Right ventricle myocardium inferior (tissue), 1 donor: ENCODE data around the gene FXR2. TPM values are rescaled to one million over a fixed set of nuclear protein-coding genes. Genes with fewer than 3 reads are reported as not detected.

Experiments used
- ATAC-seq: fragments of 200-7000 bp; cut with Tn5 transposase; one replicate; pipeline ENCODE4 v1.9.1; 2020; ENCODE audit warnings: mild to moderate bottlenecking, moderate library complexity
- DNase-seq: peaks from one replicate; pipeline ENCODE4 v3.0.0; 2021; ENCODE audit errors: missing footprints
- intact Hi-C: fragments of 100-400 bp; cut with DNase I; formaldehyde crosslinking; loops from one replicate; pipeline ENCODE4 v1.11.0; 2022
- total RNA-seq: library from RNA; stranded (reverse); fragmentation: NEBNext Ultra II Directional; extraction: Animal tissue kit (Norgen Biotek cat#: 25700); gene quantifications from one replicate; pipeline ENCODE4 v1.2.1, GENCODE V29; 2021
- donor health status: DM: no; HTN: yes; CAD: no; lungs with severe emphysema.

Gene FXR2
- total RNA-seq, 1 donor from 2014 or later, result 103 TPM

DNA sequence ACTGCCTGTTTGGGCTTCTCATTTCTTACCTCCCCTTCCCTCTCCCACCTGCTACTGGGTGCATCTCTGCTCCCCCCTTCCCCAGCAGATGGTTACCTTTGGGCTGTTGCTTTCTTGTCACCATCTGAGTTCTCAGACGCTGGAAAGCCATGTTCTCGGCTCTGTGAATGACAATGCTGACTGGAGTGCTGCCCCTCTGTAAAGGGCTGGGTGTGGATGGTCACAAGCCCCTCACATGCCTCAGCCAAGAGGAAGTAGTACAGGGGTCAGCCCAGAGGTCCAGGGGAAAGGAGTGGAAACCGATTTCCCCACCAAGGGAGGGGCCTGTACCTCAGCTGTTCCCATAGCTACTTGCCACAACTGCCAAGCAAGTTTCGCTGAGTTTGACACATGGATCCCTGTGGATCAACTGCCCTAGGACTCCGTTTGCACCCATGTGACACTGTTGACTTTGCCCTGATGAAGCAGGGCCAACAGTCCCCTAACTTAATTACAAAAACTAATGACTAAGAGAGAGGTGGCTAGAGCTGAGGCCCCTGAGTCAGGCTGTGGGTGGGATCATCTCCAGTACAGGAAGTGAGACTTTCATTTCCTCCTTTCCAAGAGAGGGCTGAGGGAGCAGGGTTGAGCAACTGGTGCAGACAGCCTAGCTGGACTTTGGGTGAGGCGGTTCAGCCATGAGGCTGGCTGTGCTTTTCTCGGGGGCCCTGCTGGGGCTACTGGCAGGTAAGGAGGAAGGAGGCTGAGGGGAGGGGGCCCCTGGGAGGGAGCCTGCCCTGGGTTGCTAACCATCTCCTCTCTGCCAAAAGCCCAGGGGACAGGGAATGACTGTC lies 35.5 kb downstream of the FXR2 start, which contains the start of gene CD68:
Gene CD68 (plus strand): TSS at position 638 of the 833 bp plus-strand sequence. CDS start 40 bp downstream, at position 678.
- peak; percentile 84 for DNase-seq
- intact Hi-C loops, result loop anchor here (10.0 kb wide), 1 partner anchor 276 kb away; the partner anchor contains the start of genes CYB5D1, NAA38 and TMEM88
- peak; percentile 42 for ATAC-seq

DNA sequence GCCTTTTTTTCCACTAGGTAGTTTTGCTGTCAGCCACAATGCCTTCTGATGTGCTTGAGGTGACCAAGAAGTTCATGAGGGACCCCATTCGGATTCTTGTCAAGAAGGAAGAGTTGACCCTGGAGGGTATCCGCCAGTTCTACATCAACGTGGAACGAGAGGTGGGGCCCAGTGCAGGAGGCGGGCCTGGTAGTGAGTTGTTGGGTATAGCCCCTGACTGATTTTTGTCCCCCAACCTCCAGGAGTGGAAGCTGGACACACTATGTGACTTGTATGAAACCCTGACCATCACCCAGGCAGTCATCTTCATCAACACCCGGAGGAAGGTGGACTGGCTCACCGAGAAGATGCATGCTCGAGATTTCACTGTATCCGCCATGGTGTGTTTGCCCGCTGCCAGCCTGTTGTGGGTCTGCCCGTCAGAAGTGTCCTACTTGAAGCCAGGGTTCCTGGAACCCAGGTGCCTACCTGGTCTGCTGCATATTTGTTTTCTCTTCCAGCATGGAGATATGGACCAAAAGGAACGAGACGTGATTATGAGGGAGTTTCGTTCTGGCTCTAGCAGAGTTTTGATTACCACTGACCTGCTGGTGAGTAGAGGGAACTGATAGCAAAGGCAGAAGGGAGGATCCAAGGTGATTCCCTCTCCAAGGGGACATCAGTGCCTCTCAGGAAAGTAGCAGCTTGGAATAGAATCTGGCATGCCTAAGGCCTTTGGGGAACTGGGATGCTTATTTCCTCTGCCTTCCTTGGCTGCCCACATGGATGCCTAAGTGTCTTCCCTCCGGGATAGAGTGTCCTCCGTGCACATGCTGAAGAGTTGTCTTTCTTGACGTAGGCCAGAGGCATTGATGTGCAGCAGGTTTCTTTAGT lies 37.1 kb downstream of the FXR2 start:
- no peak for ATAC-seq
- intact Hi-C loops, result loop anchor here (10.0 kb wide), 1 partner anchor 277 kb away; the partner anchor contains the start of genes CYB5D1, NAA38 and TMEM88
- no peak for DNase-seq

DNA sequence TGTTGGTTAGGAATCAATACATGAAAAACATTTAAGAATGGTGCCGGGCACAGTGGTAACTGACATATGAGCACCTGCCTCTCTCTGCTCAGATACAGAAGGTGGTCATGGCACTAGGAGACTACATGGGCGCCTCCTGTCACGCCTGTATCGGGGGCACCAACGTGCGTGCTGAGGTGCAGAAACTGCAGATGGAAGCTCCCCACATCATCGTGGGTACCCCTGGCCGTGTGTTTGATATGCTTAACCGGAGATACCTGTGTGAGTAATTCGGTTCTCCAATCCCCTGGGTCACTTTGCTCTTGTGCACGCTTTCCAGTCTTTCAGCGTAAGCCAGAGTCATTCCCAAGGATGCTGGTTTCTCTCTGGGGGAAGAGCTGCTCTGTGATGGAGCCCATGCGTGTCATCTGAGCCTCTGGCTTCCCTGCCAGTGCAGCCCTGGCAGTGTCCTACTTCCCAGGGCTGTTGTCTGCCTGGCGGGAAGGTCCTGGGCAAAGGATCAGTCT lies 38.2 kb downstream of the FXR2 start:
- intact Hi-C loops, result loop anchor here (10.0 kb wide), 1 partner anchor 278 kb away; the partner anchor contains the start of genes CYB5D1, NAA38 and TMEM88
- no peak for DNase-seq
- ATAC-seq, result no peak

DNA sequence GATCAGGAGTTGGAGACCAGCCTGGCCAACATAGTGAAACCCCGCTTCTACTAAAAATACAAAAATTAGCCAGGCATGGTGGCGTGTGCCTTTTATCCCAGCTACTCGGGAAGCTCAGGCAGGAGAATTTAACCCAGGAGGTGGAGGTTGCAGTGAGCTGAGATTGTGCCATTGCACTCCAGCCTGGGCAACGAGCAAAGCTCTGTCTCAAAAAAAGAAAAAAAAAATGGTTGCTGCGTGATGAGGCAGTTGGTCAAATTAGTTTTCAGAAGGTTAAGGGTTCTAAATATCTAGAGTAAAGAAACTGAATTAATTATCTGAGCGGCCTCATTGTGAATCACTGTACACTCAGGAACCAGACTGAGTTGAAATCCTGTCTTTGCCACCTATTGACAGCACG lies 38.7 kb downstream of the FXR2 start:
- intact Hi-C loops, result loop anchor here (10.0 kb wide), 1 partner anchor 279 kb away; the partner anchor contains the start of genes CYB5D1, NAA38 and TMEM88
- ATAC-seq, result no peak

DNA sequence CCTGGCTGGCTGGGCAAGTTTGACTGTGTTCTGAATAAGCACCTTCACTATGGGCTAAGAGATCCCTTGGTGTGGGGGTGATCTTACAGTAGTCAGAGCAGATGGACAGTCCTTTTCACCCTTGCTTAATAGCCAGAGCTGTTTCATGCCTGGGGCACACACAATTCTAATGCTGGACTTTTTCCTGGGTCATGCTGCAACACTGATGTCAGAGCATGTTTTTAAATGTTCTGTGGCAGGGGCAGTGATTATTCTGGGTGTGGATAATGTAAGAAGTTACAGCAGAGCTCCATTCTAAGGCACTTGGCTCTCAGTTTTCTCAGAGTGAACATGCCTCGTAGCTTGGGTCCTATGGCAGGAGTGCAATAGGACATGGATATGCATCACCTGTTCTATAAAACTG lies 39.2 kb downstream of the FXR2 start:
- no peak for DNase-seq
- intact Hi-C loops, result loop anchor here (10.0 kb wide), 1 partner anchor 279 kb away; the partner anchor contains the start of genes CYB5D1, NAA38 and TMEM88
- ATAC-seq, result no peak

More for the DNA sequence above, 38.7 kb downstream of the FXR2 start:
- no peak for DNase-seq

DNA sequence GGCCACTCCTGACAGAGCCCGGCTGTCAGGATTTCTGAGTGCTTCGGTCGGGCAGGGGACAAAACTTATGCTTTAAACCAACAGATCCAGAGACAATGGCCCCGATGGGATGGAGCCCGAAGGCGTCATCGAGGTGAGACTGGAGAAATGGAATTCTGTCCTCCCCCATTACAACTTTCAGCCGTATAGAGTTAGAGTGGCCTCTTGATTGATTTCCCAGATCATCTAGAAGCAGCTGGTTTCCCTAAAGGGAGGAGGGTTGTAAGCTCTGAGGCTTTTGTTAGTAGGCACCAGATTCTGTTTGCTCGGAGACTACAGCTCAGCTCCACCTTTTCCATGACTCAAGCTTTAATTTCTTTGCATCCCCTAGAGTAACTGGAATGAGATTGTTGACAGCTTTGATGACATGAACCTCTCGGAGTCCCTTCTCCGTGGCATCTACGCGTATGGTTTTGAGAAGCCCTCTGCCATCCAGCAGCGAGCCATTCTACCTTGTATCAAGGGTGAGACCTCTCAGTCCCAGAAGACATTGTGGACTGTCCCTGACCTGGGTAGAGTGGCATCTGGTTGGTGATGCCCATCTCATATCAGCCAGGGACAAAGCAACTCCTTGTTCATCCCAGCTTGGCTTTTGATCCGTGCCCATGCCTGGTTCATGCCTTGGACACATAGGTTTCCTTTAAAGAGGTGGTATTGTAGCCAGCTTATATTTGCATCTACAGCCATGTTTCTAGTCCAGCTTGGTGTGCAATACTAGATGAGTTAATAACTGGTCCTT lies 40.3 kb downstream of the FXR2 start:
- no peak for DNase-seq
- ATAC-seq, result no peak
- intact Hi-C loops, result loop anchor here (5.0 to 10.0 kb wide), 2 partner anchors 182 to 280 kb away; partner anchors contain the start of genes CYB5D1, NAA38, PLSCR3 and TMEM88

DNA sequence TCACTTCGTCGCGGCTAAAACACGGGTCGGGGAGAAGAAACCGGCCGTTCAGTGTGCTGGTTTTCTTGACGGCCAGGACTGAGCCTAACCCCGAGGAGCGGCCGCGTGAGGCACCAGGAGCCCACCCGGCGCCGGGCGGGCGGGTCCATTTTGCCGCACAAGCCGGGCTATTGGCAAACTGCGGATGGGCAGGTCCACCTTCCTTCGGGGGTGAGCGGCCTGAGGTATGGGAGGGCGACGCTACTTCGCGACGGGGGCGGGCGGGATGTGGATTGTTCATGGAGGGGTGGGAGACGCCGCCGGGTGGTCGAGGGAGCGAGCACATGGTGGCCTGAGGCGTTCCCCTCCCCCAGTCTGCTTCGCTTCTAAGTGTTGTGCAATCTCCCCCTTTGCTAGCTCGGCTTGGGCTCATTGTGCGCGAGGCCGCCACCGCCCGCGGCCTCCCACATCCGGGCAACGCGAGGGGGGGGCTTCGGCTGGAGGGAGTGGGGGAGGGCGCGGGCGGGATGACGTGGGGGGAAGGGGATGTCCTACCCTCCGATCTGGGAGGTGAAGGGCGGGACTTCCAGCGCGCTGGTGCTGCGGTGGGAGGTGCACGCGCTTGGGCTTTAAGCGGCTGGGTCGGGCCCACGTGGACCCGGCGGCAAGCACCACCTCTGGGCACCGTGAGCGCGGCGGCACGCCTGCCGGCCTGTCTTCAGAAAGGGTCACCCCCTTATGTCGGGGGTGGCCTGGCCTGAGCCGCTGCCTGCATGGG lies 41.2 kb downstream of the FXR2 start:
- intact Hi-C loops, result loop anchor here (5.0 to 10.0 kb wide), 2 partner anchors 181 to 281 kb away; partner anchors contain the start of genes CYB5D1, NAA38, PLSCR3 and TMEM88

DNA sequence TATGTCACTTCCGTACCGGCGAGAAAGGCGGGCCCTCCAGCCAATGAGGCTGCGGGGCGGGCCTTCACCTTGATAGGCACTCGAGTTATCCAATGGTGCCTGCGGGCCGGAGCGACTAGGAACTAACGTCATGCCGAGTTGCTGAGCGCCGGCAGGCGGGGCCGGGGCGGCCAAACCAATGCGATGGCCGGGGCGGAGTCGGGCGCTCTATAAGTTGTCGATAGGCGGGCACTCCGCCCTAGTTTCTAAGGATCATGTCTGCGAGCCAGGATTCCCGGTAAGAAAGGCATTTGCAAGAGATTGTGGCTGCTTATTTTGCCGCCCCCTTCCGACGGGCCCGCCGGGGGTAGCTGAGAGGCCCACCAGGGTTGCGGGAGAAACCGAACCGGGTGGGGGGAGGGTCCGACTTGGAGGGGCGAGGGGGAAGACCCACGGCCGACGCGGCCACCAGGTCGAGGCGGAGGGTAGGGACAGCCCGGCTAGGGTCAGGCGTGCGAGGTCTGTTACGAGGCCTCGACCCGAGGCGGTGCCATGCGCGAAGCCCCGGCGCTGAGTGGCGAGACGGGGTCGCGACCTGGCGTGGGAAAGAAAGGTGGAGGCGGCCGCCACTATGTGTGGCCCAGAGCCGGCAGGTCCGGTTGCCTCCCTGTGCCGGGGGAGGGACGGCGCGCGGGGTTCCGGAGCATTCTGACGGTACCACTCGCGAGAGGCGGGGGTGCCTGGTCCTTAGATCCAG lies 41.9 kb downstream of the FXR2 start:
- peak; percentile 99 for DNase-seq
- peak; percentile 96 for ATAC-seq
- intact Hi-C loops, result loop anchor here (5.0 to 10.0 kb wide), 2 partner anchors 180 to 282 kb away; partner anchors contain the start of genes CYB5D1, NAA38, PLSCR3 and TMEM88

More for the DNA sequence above, 41.2 kb downstream of the FXR2 start:
- DNase-seq, result peak; percentile 92
- peak; percentile 71 for ATAC-seq

DNA sequence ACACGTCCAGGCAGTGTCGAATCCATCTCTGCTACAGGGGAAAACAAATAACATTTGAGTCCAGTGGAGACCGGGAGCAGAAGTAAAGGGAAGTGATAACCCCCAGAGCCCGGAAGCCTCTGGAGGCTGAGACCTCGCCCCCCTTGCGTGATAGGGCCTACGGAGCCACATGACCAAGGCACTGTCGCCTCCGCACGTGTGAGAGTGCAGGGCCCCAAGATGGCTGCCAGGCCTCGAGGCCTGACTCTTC lies 42.4 kb downstream of the FXR2 start:
- DNase-seq, result no peak
- ATAC-seq, result no peak
- intact Hi-C loops, result loop anchor here (5.0 to 10.0 kb wide), 2 partner anchors 180 to 283 kb away; partner anchors contain the start of genes CYB5D1, NAA38, PLSCR3 and TMEM88

DNA sequence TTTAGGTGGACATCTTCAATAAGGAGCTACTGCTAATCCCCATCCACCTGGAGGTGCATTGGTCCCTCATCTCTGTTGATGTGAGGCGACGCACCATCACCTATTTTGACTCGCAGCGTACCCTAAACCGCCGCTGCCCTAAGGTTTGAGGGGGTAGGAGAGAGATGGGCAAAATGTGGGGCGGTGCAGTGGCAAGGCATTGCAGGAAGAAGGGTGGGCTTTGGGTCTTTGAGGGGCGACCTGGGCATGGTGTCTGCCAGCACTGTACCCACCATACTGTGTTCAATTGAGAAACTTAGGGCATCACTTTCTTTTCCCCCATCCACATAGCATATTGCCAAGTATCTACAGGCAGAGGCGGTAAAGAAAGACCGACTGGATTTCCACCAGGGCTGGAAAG lies 44.3 kb downstream of the FXR2 start:
- DNase-seq (no peak), ATAC-seq (no peak)
- intact Hi-C loops, result loop anchor here (5.0 to 10.0 kb wide), 2 partner anchors 178 to 284 kb away; partner anchors contain the start of genes CYB5D1, NAA38, PLSCR3 and TMEM88

DNA sequence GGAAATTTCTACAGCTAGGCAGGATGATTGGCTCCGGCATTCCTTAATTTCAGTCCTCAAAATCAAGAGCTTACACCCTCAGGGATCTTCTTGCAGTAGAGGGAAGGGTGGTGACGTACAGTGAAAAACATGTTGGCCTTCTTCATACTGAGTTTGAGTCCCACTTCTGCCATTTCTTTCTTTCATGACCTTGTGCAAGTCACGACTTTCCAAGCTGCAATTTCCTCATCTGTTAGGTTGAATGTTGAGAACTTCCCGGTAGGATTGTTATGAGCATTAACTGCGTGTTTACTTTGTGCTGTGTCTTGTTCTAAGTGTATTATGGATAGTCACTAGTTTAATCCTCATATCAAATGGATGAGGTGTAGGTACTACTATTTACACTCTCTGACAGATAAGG lies 45.1 kb downstream of the FXR2 start:
- no peak for ATAC-seq
- no peak for DNase-seq
- intact Hi-C loops, result loop anchor here (10.0 kb wide), 1 partner anchor 315 kb away; the partner anchor contains the start of genes CTDNEP1 and ELP5

DNA sequence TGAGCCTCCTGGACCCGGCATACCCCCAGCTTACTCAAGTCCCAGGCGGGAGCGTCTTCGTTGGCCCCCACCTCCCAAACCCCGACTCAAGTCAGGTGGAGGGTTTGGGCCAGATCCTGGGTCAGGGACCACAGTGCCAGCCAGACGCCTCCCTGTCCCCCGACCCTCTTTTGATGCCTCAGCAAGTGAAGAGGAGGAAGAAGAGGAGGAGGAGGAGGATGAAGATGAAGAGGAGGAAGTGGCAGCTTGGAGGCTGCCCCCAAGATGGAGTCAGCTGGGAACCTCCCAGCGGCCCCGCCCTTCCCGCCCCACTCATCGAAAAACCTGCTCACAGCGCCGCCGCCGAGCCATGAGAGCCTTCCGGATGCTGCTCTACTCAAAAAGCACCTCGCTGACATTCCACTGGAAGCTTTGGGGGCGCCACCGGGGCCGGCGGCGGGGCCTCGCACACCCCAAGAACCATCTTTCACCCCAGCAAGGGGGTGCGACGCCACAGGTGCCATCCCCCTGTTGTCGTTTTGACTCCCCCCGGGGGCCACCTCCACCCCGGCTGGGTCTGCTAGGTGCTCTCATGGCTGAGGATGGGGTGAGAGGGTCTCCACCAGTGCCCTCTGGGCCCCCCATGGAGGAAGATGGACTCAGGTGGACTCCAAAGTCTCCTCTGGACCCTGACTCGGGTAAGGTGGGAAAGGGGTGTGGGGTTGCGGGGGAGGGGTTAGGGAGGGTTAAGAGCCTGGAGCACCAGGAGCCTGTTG lies 51.4 kb downstream of the FXR2 start:
- intact Hi-C loops, result loop anchor here (10.0 kb wide), 1 partner anchor 308 kb away; the partner anchor contains the start of genes CTDNEP1 and ELP5
- ATAC-seq (no peak), DNase-seq (no peak)

DNA sequence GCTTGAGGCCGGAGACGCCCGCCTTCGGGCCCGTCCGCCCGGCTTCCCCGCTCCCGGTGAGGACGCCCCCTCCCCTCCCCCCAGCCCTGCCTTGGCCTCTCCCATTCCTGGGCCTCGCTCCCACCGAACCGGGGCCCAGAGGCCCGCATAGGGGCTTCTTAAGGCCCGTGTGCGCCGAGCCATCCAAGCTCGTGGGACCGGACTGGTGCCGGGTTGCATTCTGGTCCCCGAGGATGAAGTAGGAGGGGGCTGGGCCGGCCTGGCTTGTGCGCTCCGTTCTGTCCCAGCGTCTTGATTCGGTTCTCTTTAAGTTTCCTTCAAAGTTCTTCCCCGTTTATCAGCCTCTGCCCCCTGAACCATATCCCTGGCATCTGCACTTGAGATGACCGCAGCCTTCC lies 52.5 kb downstream of the FXR2 start:
- intact Hi-C loops, result loop anchor here (10.0 kb wide), 1 partner anchor 307 kb away; the partner anchor contains the start of genes CTDNEP1 and ELP5

DNA sequence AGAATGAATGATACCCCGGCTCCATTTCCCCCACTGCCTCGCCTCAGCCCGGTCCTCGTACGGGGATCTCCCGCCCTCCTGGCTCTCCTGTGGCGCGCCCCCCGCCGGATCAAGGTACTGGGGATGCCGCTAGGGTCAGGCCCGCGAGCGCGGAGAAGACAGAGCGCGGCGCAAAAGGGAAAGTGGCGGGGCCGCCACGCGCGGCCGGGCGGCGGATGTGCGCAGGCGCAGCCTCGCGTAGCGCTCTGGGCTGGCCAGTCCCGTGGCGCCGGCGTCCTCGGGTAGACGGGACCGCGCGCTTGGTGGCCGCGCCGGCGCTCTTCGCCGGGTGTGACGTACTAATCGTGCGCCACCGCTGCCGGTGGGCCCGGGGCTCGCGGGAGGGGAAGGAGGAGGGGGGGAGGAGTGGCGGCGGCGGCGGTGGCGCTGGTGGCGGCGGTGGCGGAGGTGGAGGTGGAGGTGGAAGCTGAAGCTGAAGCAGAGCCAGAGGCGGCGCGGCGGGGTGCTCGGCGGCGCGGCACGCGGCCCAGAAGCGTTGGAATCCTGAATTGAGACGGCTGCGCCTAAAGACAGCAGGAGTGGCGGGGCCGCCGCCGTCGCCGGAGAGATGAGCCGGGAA lies 53.0 kb downstream of the FXR2 start, which contains the start of gene SENP3:
Gene SENP3 (plus strand): TSS at position 331 of the 619 bp plus-strand sequence. CDS start 1,158 bp downstream, outside the sequence.
- intact Hi-C loops, result loop anchor here (1.0 to 10.0 kb wide), 4 partner anchors 47 to 307 kb away; partner anchors contain the start of genes CTDNEP1 and ELP5
- ATAC-seq, result peak; percentile 88

More for the DNA sequence above, 52.5 kb downstream of the FXR2 start:
- DNase-seq (no peak), ATAC-seq (no peak)

More for the DNA sequence above, 53.0 kb downstream of the FXR2 start, which contains the start of gene SENP3:
- DNase-seq, result peak; percentile 96
